GM10248 (cell line): ENCODE measurements around the gene DMXL1.

Experiments
- CTCF ChIA-PET: fragments of 300-600 bp; sonication (Branson Sonifier 250); formaldehyde crosslinking; extraction: SDS; loops from one replicate; lab custom pipeline; 2021; ENCODE audit warnings: antibody characterized with exemption; lab: Yijun Ruan, JAX
- POLR2A ChIA-PET: fragments of 350-650 bp; sonication (Branson Sonifier 250); formaldehyde crosslinking; extraction: SDS; loops from one replicate; lab custom pipeline; 2020; ENCODE audit warnings: antibody characterized with exemption; lab: Yijun Ruan, JAX
- DNase-seq: peaks from one replicate; pipeline ENCODE4 v3.0.0; 2012; ENCODE audit errors: extremely low spot score
- CTCF ChIP-seq: IDR thresholded peaks from 2 replicates; pipeline ENCODE4 v1.5.1; 2012; ENCODE audit warnings: mild to moderate bottlenecking, low read depth; ENCODE audit errors: extremely low read depth, missing control alignments, control extremely low read depth

Gene DMXL1

GRCh38 chr5:119285070-119285916 is 214.4 kb downstream of the DMXL1 start:
- no peak for DNase-seq
- TF ChIP-seq CTCF: no peak
- POLR2A ChIA-PET: no interaction called here
- CTCF ChIA-PET: interaction anchor here (2.2 kb wide), 1 partner anchor 30 kb away, joined by 9 read pairs; no protein-coding TSS in a partner anchor

- no peak for TF ChIP-seq CTCF
- CTCF ChIA-PET: interaction anchor here (1.0 to 4.0 kb wide), 7 partner anchors 8 to 299 kb away, joined by 3 to 40 read pairs (median 4); partner anchors contain the start of gene DTWD2
- DNase-seq: no peak
- POLR2A ChIA-PET: no interaction called here
Measured at GRCh38 chr5:119286511-119287488, 215.9 kb downstream of the DMXL1 start.

GRCh38 chr5:119287547-119288111 is 216.7 kb downstream of the DMXL1 start:
- POLR2A ChIA-PET: interaction anchor here (0.5 to 1.1 kb wide), 2 partner anchors 72 to 171 kb away, joined by 3 read pairs; no protein-coding TSS in a partner anchor
- CTCF ChIA-PET: interaction anchor here (1.0 to 4.0 kb wide), 8 partner anchors 8 to 300 kb away, joined by 3 to 40 read pairs (median 4); partner anchors contain the start of gene DTWD2
- no peak for TF ChIP-seq CTCF
- DNase-seq: no peak

GRCh38 chr5:119288379-119289033 is 217.6 kb downstream of the DMXL1 start:
- CTCF ChIA-PET: interaction anchor here (1.0 to 4.0 kb wide), 8 partner anchors 9 to 301 kb away, joined by 3 to 40 read pairs (median 5); partner anchors contain the start of gene DTWD2
- no peak for DNase-seq

More at GRCh38 chr5:119288379-119289033, 217.6 kb downstream of the DMXL1 start:
- POLR2A ChIA-PET: interaction anchor here (0.5 to 1.1 kb wide), 2 partner anchors 71 to 170 kb away, joined by 3 read pairs; no protein-coding TSS in a partner anchor
- TF ChIP-seq CTCF: no peak
